ENCODE results near the gene TMEM150A.
A peak's percentile ranks its signal among the peaks of the same experiment; 100 is the strongest.

TMEM150A gene

GRCh38 chr2:85602476-85603234, at the start of gene TMEM150A:
Gene TMEM150A (minus strand): TSS chr2:85602698. CDS start chr2:85601948, 750 bp downstream.
- Histone ChIP-seq H3K27me3 (ENCODE audit: low read length) (no peaks in the 10 kb centered on the region), H4K20me1 (ENCODE audit: low read depth, low read length) (no peaks in the 10 kb centered on the region), H3K27ac (ENCODE audit: low read depth, low read length) (no peak within 1 kb of the TSS), H2AFZ (ENCODE audit: low read depth, low read length, severe bottlenecking) (peak within 1 kb of the TSS; percentile 61), H3K79me2 (ENCODE audit: insufficient read depth, low read length) (no peaks in the 10 kb centered on the region), H3K4me2 (ENCODE audit: low read depth, low read length, poor library complexity, severe bottlenecking) (peak within 1 kb of the TSS; percentile 74), H3K36me3 (ENCODE audit: low read length) (no peaks in the 10 kb centered on the region), H3K4me3 (ENCODE audit: insufficient read depth, low read length, poor library complexity, severe bottlenecking) (peak within 1 kb of the TSS; percentile 67), H3K9ac (ENCODE audit: low read length) (peak within 1 kb of the TSS; percentile 56), H3F3A (ENCODE audit: insufficient read depth) (no peaks in the 10 kb centered on the region), H3K9me3 (ENCODE audit: insufficient read depth, low read length) (no peaks in the 10 kb centered on the region), H3K9me2 (replicated peaks; ENCODE audit: insufficient read depth, low read length) (no peaks in the 10 kb centered on the region)
- TF ChIP-seq CTCF (IDR thresholded peaks at IDR 0.05; ENCODE audit: insufficient read depth, low read length, poor library complexity, severe bottlenecking), result no peak

- H3K79me2 ChIP-seq (ENCODE audit: insufficient read depth, low read length), result no peaks in the 10 kb centered on the region
- H3K9me3 ChIP-seq (ENCODE audit: insufficient read depth, low read length), result no peaks in the 10 kb centered on the region
- H3K4me2 ChIP-seq (ENCODE audit: low read depth, low read length, poor library complexity, severe bottlenecking), result no peak overlapping the region
- H2AFZ ChIP-seq (ENCODE audit: low read depth, low read length, severe bottlenecking), result no peak overlapping the region
- H3K9ac ChIP-seq (ENCODE audit: low read length), result no peak overlapping the region
- H3K9me2 ChIP-seq (replicated peaks; ENCODE audit: insufficient read depth, low read length), result no peaks in the 10 kb centered on the region
- no peaks in the 10 kb centered on the region for H3F3A ChIP-seq (ENCODE audit: insufficient read depth)
- peaks cover 8% of the 10 kb centered on the region for H3K36me3 ChIP-seq (ENCODE audit: low read length)
- no peak overlapping the region for H3K27ac ChIP-seq (ENCODE audit: low read depth, low read length)
- H3K4me3 ChIP-seq (ENCODE audit: insufficient read depth, low read length, poor library complexity, severe bottlenecking), result no peak overlapping the region
- TF ChIP-seq EZH2phosphoT487 (conservative IDR thresholded peaks at IDR 0.05; ENCODE audit: low read length) (no peak), CTCF (IDR thresholded peaks at IDR 0.05; ENCODE audit: insufficient read depth, low read length, poor library complexity, severe bottlenecking) (no peak)
- no peaks in the 10 kb centered on the region for H3K27me3 ChIP-seq (ENCODE audit: low read length)
- H4K20me1 ChIP-seq (ENCODE audit: low read depth, low read length), result no peaks in the 10 kb centered on the region
Observed at GRCh38 chr2:85652056-85652455, 49.6 kb upstream of the TMEM150A start.

GRCh38 chr2:85651097-85651496, 48.6 kb upstream of the TMEM150A start:
- H3K27ac ChIP-seq (ENCODE audit: low read depth, low read length), result no peak overlapping the region
- peaks cover 13% of the 10 kb centered on the region for H3K36me3 ChIP-seq (ENCODE audit: low read length)
- no peaks in the 10 kb centered on the region for H3K79me2 ChIP-seq (ENCODE audit: insufficient read depth, low read length)
- H3F3A ChIP-seq (ENCODE audit: insufficient read depth), result no peaks in the 10 kb centered on the region
- H3K4me2 ChIP-seq (ENCODE audit: low read depth, low read length, poor library complexity, severe bottlenecking), result no peak overlapping the region
- no peak overlapping the region for H3K9ac ChIP-seq (ENCODE audit: low read length)
- H3K4me3 ChIP-seq (ENCODE audit: insufficient read depth, low read length, poor library complexity, severe bottlenecking), result no peak overlapping the region
- H3K9me3 ChIP-seq (ENCODE audit: insufficient read depth, low read length), result no peaks in the 10 kb centered on the region
- no peaks in the 10 kb centered on the region for H3K9me2 ChIP-seq (replicated peaks; ENCODE audit: insufficient read depth, low read length)
- TF ChIP-seq EZH2phosphoT487 (conservative IDR thresholded peaks at IDR 0.05; ENCODE audit: low read length) (no peak), CTCF (IDR thresholded peaks at IDR 0.05; ENCODE audit: insufficient read depth, low read length, poor library complexity, severe bottlenecking) (no peak)
- H3K27me3 ChIP-seq (ENCODE audit: low read length), result no peaks in the 10 kb centered on the region
- H2AFZ ChIP-seq (ENCODE audit: low read depth, low read length, severe bottlenecking), result no peak overlapping the region
- 0 out of 2 replicates have a peak, but pooled peaks cover 4% of the 10 kb centered on the region for H4K20me1 ChIP-seq (ENCODE audit: low read depth, low read length)
